ENCODE data around the gene METTL24. TPM values are rescaled to one million over a fixed set of nuclear protein-coding genes. Genes with fewer than 3 reads are reported as not detected.

METTL24 gene
- total RNA-seq, 1 experiment from 2014 or later: 0.61 TPM

DNA sequence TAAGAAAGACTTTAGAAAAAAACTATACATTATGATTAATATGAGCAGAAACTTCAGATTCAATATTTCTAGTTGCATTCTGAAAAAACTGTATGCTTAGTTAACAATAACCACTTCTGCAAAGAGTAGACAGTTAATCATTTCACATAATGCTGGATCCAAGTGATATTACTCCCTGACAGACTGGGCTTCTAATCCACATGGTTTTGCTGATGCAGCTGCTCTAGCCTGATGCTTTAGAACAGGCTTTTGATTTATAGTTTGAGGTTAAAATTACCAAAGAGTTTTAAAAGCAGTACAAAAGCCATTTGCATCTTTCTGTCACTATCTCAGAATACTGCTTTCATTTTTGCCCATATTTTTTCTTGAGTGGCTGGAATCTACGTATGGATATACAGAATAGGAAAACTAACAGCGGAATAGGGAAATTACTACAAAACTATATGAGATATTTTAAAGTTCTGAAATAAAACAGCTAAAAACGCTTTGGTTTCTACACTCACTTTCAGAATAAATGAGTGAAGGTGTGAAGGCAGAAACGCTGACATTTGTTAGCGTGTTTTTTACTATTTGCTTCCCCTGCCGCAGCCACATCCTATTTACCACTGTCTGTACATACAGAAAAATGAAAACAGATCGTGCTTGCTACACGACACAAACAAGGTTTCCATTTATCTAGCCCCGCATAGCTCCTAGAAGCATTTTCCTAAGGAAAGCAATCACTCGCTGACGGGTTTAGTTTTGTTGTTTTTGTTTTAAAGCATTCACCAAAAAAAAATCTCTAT lies 61.7 kb downstream of the METTL24 start:
- Histone ChIP-seq H2AK5ac (ENCODE audit: insufficient read length, low read length) (no peak overlapping the region), H4K5ac (ENCODE audit: insufficient read length, low read depth, low read length) (no peak overlapping the region), H3K4me1 (ENCODE audit: insufficient read depth, low read length) (no peaks in the 10 kb centered on the region), H4K20me1 (ENCODE audit: control insufficient read depth, insufficient read depth, insufficient read length) (no peaks in the 10 kb centered on the region), H3K9me3 (ENCODE audit: control insufficient read depth, low read depth, low read length) (no peaks in the 10 kb centered on the region), H3K27ac (ENCODE audit: insufficient read length, low read depth, low read length) (no peak overlapping the region), H2BK20ac (ENCODE audit: low read depth, low read length, poor library complexity, severe bottlenecking) (no peak overlapping the region), H2BK15ac (ENCODE audit: low read depth, low read length) (no peak overlapping the region), H3K79me1 (ENCODE audit: insufficient read depth, low read depth, low read length, poor library complexity, severe bottlenecking) (no peaks in the 10 kb centered on the region), H2BK5ac (ENCODE audit: insufficient read length, low read length) (no peak overlapping the region), H2BK12ac (ENCODE audit: insufficient read length, low read depth, low read length) (no peak overlapping the region), H2BK120ac (ENCODE audit: low read depth, low read length, poor library complexity, severe bottlenecking) (no peak overlapping the region), H4K91ac (ENCODE audit: insufficient read length, low read depth, low read length) (no peak overlapping the region), H3K27me3 (ENCODE audit: insufficient read depth, low read length) (no peaks in the 10 kb centered on the region), H3K23me2 (ENCODE audit: insufficient read length, low read depth, low read length, poor library complexity, severe bottlenecking) (no peaks in the 10 kb centered on the region), H3K9ac (ENCODE audit: extremely low read depth, insufficient read length, low read length) (no peak overlapping the region), H3K79me2 (ENCODE audit: insufficient read depth, low read length) (no peaks in the 10 kb centered on the region), H3T11ph (ENCODE audit: low read length) (no peak overlapping the region), H3K56ac (ENCODE audit: insufficient read length, low read depth, low read length) (no peak overlapping the region), H3K14ac (ENCODE audit: insufficient read depth, low read length) (no peak overlapping the region), H2AFZ (ENCODE audit: low read length) (no peak overlapping the region), H3K23ac (ENCODE audit: insufficient read length, low read depth, low read length) (no peak overlapping the region), H4K8ac (replicated peaks; ENCODE audit: insufficient read length, low read depth, low read length) (no peak overlapping the region), H3K4me2 (ENCODE audit: insufficient read depth, insufficient read length, low read length) (no peak overlapping the region), H3K4ac (ENCODE audit: low read depth, low read length) (no peak overlapping the region), H3K18ac (ENCODE audit: insufficient read length, low read depth, low read length) (no peak overlapping the region)
- Mint-ChIP-seq H3K4me1 (peaks cover 11 to 15% of the 10 kb centered on the region in 2 experiments), H3K36me3 (ENCODE audit: insufficient read depth in 1 of 3, low read depth in 3 of 3) (no peaks in the 10 kb centered on the region), H3K9me3 (no peaks in the 10 kb centered on the region), H3K27me3 (ENCODE audit: low read depth) (no peaks in the 10 kb centered on the region), H3K27ac (no peak overlapping the region), H3K4me3 (no peak overlapping the region)
- TF ChIP-seq, protein P1, sequence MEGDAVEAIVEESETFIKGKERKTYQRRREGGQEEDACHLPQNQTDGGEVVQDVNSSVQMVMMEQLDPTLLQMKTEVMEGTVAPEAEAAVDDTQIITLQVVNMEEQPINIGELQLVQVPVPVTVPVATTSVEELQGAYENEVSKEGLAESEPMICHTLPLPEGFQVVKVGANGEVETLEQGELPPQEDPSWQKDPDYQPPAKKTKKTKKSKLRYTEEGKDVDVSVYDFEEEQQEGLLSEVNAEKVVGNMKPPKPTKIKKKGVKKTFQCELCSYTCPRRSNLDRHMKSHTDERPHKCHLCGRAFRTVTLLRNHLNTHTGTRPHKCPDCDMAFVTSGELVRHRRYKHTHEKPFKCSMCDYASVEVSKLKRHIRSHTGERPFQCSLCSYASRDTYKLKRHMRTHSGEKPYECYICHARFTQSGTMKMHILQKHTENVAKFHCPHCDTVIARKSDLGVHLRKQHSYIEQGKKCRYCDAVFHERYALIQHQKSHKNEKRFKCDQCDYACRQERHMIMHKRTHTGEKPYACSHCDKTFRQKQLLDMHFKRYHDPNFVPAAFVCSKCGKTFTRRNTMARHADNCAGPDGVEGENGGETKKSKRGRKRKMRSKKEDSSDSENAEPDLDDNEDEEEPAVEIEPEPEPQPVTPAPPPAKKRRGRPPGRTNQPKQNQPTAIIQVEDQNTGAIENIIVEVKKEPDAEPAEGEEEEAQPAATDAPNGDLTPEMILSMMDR (conservative IDR thresholded peaks at IDR 0.05): no peak
- DNase-seq: no peak
- WGBS (ENCODE audit: extremely low coverage, insufficient read length, low lambda C conversion rate): no CpG with 5 or more reads among the region's 11 CpGs

Data from H9 (cell line).